Measurements from ENCODE around the gene STOX2. TPM values are rescaled to one million over a fixed set of nuclear protein-coding genes. Genes with fewer than 3 reads are reported as not detected.
"Not testable (repeated sequence)": the region's sequence is repeated elsewhere in the genome, so short reads cannot be mapped to it uniquely, and the experiment has no call there.

Gene STOX2
- total RNA-seq, 2 experiments from 2014 or later = not detected

- Mint-ChIP-seq H3K9me3 (no peaks in the 10 kb centered on the region), H3K27ac (no peak overlapping the region), H3K4me3 (no peak overlapping the region), H3K36me3 (ENCODE audit: low read depth) (no peaks in the 10 kb centered on the region), H3K27me3 (peaks cover 5% of the 10 kb centered on the region), H3K4me1 (ENCODE audit: low read depth) (no peaks in the 10 kb centered on the region)
- POLR2A ChIA-PET = no interaction called here
- no peak for TF ChIP-seq CTCF (IDR thresholded peaks at IDR 0.05)
- DNase-seq = no peak
- intact Hi-C loops (cut with micrococcal nuclease) = no loop called here
- ATAC-seq = no peak
- CTCF ChIA-PET = interaction anchor here (2.2 kb wide), 1 partner anchor 14 kb away, joined by 5 read pairs; no protein-coding TSS in a partner anchor
Measured at GRCh38 chr4:183945741-183946140, 40.6 kb downstream of the STOX2 start.

- no peaks in the 10 kb centered on the region for H3K36me3 Mint-ChIP-seq (ENCODE audit: low read depth)
- no peaks in the 10 kb centered on the region for H3K9me3 Mint-ChIP-seq
- no peaks in the 10 kb centered on the region for H3K4me1 Mint-ChIP-seq (ENCODE audit: low read depth)
- intact Hi-C loops (cut with micrococcal nuclease) = no loop called here
- H3K27ac Mint-ChIP-seq = no peak overlapping the region
- DNase-seq (no peak), ATAC-seq (no peak)
- H3K4me3 Mint-ChIP-seq = no peak overlapping the region
- CTCF ChIA-PET = no interaction called here
- no peak for TF ChIP-seq CTCF (IDR thresholded peaks at IDR 0.05)
- POLR2A ChIA-PET = no interaction called here
- H3K27me3 Mint-ChIP-seq = peaks cover 3% of the 10 kb centered on the region
Measured at GRCh38 chr4:183950536-183950935, 45.4 kb downstream of the STOX2 start.

DNA sequence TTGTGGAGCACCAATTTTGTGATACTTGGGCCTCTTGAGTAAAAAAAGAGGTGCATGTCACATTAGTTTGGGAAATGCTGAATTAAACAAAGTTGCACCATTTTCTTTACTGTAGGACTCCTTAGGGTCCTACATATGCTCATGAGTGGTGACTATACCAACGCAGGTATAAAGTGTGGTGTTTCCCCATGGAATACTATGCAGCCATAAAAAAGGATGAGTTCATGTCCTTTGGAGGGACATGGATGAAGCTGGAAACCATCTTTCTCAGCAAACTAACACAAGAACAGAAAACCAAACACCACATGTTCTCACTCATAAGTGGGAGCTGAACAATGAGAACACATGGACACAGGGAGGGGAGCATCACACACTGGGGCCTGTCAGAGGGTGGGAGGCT lies 47.5 kb downstream of the STOX2 start:
- H3K9me3 Mint-ChIP-seq; intact Hi-C loops (cut with micrococcal nuclease); H3K36me3 Mint-ChIP-seq (ENCODE audit: low read depth); H3K27me3 Mint-ChIP-seq; H3K27ac Mint-ChIP-seq; H3K4me1 Mint-ChIP-seq (ENCODE audit: low read depth); ATAC-seq; H3K4me3 Mint-ChIP-seq; CTCF ChIA-PET; DNase-seq; POLR2A ChIA-PET: not testable (repeated sequence)

- no peak for DNase-seq
- no peaks in the 10 kb centered on the region for H3K4me1 Mint-ChIP-seq (ENCODE audit: low read depth)
- no peaks in the 10 kb centered on the region for H3K36me3 Mint-ChIP-seq (ENCODE audit: low read depth)
- no peak for TF ChIP-seq CTCF (IDR thresholded peaks at IDR 0.05)
- H3K9me3 Mint-ChIP-seq = no peaks in the 10 kb centered on the region
- ChIA-PET CTCF (interaction anchor here (1.4 to 2.0 kb wide), 2 partner anchors 14 to 119 kb away, joined by 3 to 5 read pairs; no protein-coding TSS in a partner anchor), POLR2A (interaction anchor here (1.4 kb wide), 1 partner anchor 12 kb away, joined by 5 read pairs; no protein-coding TSS in a partner anchor)
- intact Hi-C loops (cut with micrococcal nuclease) = no loop called here
- no peak for ATAC-seq
- no peak overlapping the region for H3K4me3 Mint-ChIP-seq
- H3K27me3 Mint-ChIP-seq = peaks cover 3% of the 10 kb centered on the region
- no peak overlapping the region for H3K27ac Mint-ChIP-seq
Measured at GRCh38 chr4:183959319-183960045, 54.4 kb downstream of the STOX2 start.

DNA sequence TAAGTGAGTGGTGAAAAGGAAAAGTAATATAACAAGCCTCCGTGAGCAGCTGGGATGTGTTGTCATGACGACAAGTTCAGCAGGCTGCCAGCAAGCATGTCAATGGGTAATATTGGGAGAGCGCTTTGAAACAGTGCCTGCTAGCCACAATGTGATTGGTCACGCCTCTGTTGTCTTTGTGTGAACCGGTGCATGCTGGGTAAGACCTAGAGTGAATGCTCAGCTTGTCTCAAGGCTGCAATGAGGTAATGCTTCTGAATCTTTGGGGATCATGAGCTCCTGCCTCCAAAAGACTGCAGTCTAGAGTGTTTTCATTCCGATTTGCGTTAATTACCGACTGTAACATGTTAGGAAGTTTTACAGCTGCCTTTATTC lies 54.9 kb downstream of the STOX2 start:
- ATAC-seq (no peak), DNase-seq (no peak)
- Mint-ChIP-seq H3K4me1 (ENCODE audit: low read depth) (no peaks in the 10 kb centered on the region), H3K9me3 (no peaks in the 10 kb centered on the region), H3K4me3 (no peak overlapping the region), H3K27ac (no peak overlapping the region), H3K36me3 (ENCODE audit: low read depth) (no peaks in the 10 kb centered on the region), H3K27me3 (peaks cover 4% of the 10 kb centered on the region)
- intact Hi-C loops (cut with micrococcal nuclease) = no loop called here
- ChIA-PET CTCF (interaction anchor here (1.4 to 2.0 kb wide), 2 partner anchors 14 to 120 kb away, joined by 3 to 5 read pairs; no protein-coding TSS in a partner anchor), POLR2A (interaction anchor here (1.4 kb wide), 1 partner anchor 12 kb away, joined by 5 read pairs; no protein-coding TSS in a partner anchor)
- TF ChIP-seq CTCF (IDR thresholded peaks at IDR 0.05) = no peak

Data from activated CD8-positive, alpha-beta T cell treated with anti-CD3 and anti-CD28 coated beads for 36 hours (primary cell).